Testis (tissue), 2 donors: ENCODE results near the gene FBXO31.

Source experiments
- POLR2A ChIP-seq: fragments of 450-650 bp; IDR thresholded peaks from one replicate; pipeline ENCODE4 v1.6.1; 2017; ENCODE audit warnings: antibody characterized with exemption, mild to moderate bottlenecking, moderate library complexity
- TF ChIP-seq, protein P1 (sequence below), 3 experiments: fragments of 450-650 bp in 2 of 3; fragments of 200-600 bp in 1 of 3; sonication (generic) in 1 of 3; IDR thresholded peaks; one replicate each; pipeline ENCODE4 v1.5.1; 2016 to 2019; ENCODE audit warnings: antibody characterized with exemption in 3 of 3, mild to moderate bottlenecking in 2 of 3, moderate library complexity in 1 of 3

DNA sequence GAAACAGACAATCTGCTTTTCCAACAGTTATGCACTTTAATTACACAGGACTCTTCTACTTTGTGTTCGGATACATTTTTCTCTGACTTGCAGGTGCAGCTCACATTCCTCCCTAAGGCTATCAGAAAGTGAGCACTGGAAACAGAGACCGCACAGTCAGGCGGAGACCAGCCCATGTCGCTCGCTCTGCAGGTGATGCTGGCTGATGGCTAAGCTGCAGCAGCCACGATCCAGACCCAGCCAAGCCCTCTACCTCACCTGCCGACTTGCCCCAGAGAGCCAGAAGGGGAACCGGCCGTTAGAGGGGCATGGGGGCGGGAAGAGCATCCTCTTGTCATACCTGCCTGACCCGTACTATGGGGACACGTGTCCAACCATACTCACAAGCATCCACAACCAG, 42.4 kb upstream of the FBXO31 start:
- TF ChIP-seq, protein P1, sequence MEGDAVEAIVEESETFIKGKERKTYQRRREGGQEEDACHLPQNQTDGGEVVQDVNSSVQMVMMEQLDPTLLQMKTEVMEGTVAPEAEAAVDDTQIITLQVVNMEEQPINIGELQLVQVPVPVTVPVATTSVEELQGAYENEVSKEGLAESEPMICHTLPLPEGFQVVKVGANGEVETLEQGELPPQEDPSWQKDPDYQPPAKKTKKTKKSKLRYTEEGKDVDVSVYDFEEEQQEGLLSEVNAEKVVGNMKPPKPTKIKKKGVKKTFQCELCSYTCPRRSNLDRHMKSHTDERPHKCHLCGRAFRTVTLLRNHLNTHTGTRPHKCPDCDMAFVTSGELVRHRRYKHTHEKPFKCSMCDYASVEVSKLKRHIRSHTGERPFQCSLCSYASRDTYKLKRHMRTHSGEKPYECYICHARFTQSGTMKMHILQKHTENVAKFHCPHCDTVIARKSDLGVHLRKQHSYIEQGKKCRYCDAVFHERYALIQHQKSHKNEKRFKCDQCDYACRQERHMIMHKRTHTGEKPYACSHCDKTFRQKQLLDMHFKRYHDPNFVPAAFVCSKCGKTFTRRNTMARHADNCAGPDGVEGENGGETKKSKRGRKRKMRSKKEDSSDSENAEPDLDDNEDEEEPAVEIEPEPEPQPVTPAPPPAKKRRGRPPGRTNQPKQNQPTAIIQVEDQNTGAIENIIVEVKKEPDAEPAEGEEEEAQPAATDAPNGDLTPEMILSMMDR (IDR thresholded peaks at IDR 0.05): no peak
- TF ChIP-seq POLR2A: no peak
